OCI-LY3 (cell line): ENCODE data around the gene IMPACT.

ENCODE experiments used
- H2AFZ ChIP-seq: fragments of 200-600, 300-600 bp; shearing (Covaris generic); 2 replicates; pipeline ENCODE4 v1.6.0; 2014; ENCODE audit warnings: antibody characterized with exemption, low read depth, low read length
- H3K27ac ChIP-seq: fragments of 200-600, 300-600 bp; sonication (generic); 2 replicates; pipeline ENCODE4 v1.5.1; 2014; ENCODE audit warnings: mild to moderate bottlenecking, low read length, moderate library complexity, mixed read lengths
- H3K27me3 ChIP-seq: fragments of 200-600, 300-600 bp; sonication (generic); 2 replicates; pipeline ENCODE4 v1.6.1; 2014; ENCODE audit warnings: low read depth, low read length, mixed read lengths
- H3K36me3 ChIP-seq: fragments of 200-600, 300-600 bp; sonication (generic); replicated peaks from 2 replicates; pipeline ENCODE3; 2014; ENCODE audit warnings: low read depth, low read length, mixed read lengths
- H3K4me1 ChIP-seq: fragments of 300-600, 200-600 bp; sonication (generic); 2 replicates; pipeline ENCODE4 v1.6.1; 2014; ENCODE audit warnings: low read length, mixed read lengths
- H3K4me2 ChIP-seq: fragments of 200-600, 300-600 bp; sonication (generic); 2 replicates; pipeline ENCODE4 v1.6.1; 2014; ENCODE audit warnings: low read length, mixed read lengths
- H3K4me3 ChIP-seq: fragments of 300-600, 200-600 bp; sonication (generic); 2 replicates; pipeline ENCODE4 v1.5.1; 2014; ENCODE audit warnings: antibody characterized with exemption, mild to moderate bottlenecking, low read length, moderate library complexity
- H3K79me2 ChIP-seq: fragments of 300-600, 200-600 bp; shearing (Covaris generic); 2 replicates; pipeline ENCODE4 v1.6.1; 2014; ENCODE audit warnings: mild to moderate bottlenecking, low read length, mixed read lengths
- H3K9ac ChIP-seq: fragments of 300-600, 200-600 bp; shearing (Covaris generic); 2 replicates; pipeline ENCODE4 v1.6.0; 2014; ENCODE audit warnings: mild to moderate bottlenecking, low read length, moderate library complexity
- H3K9me3 ChIP-seq: fragments of 200-600, 300-600 bp; shearing (Covaris generic); 2 replicates; pipeline ENCODE4 v1.6.1; 2014; ENCODE audit warnings: low read length, mixed read lengths; ENCODE audit not compliant: insufficient read depth
- H4K20me1 ChIP-seq: fragments of 200-600, 300-600 bp; sonication (generic); 2 replicates; pipeline ENCODE4 v1.6.1; 2016; ENCODE audit warnings: low read length, mixed read lengths; ENCODE audit not compliant: insufficient read depth
- CTCF ChIP-seq: fragments of 200-600, 300-600 bp; sonication (generic); IDR thresholded peaks from 2 replicates; pipeline ENCODE4 v1.5.1; 2014; ENCODE audit warnings: antibody characterized with exemption, low read length, low read depth
- EZH2phosphoT487 ChIP-seq: fragments of 200-600 bp; shearing (Covaris generic); IDR thresholded peaks from 2 replicates; pipeline ENCODE4 v1.6.1; 2018; ENCODE audit warnings: antibody characterized with exemption, mixed run types, low read depth

IMPACT gene

DNA sequence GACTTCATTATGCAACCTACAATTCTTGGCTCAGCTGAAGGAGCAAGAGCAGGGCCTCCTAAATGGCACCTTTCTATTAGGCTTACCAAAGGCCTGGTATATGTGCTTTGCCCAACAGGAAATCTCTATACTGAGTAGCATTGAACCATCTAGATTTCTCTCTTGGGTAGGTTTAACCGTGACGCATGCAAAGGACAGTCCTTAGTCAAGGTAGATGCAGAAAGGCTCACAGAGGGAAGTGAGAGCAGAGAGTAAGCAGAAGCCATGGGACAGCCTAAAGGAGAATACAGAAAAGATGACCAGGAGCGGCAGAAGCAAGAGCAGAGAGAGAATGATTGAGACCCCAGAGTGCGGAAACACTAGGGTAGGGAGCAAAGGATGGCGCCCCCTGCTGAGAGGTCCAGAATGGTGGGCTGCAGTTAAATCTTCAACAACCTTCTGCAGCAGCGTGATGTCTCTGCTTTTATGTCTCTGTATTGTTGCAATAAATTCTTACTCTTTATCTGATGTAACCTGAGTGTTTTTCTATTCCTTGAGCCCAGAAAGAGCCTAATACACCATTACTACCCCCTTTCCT lies 24.2 kb upstream of the IMPACT start:
- Histone ChIP-seq H3K79me2 (no peaks in the 10 kb centered on the region), H3K9me3 (no peaks in the 10 kb centered on the region), H4K20me1 (no peaks in the 10 kb centered on the region), H3K9ac (no peak overlapping the region), H3K4me1 (peaks cover 11% of the 10 kb centered on the region), H3K27me3 (peaks cover 4% of the 10 kb centered on the region; the same call in 1 of the 2 replicates), H2AFZ (no peak overlapping the region), H3K36me3 (no peaks in the 10 kb centered on the region), H3K4me3 (no peak overlapping the region), H3K27ac (no peak overlapping the region), H3K4me2 (peak overlapping the region; percentile 21)
- TF ChIP-seq EZH2phosphoT487 (no peak), CTCF (peak; percentile 64)

DNA sequence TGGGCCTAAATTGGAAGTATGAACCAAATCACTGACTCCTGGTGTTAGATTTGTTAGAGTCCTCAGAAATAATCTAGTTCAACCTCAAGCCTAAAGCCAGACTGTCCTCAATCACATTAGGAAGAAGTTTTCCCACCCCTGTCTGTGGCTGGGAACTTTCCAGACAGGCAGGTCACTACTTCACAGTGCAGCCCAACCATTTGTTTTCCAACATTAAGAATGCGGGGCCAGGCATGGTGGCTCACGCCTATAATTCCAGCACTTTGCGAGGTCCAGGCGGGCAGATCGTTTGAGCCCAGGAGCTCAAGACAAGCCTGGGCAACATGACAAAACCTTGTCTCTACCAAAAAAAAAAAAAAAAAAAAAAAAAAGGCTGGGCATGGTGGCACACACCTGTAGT lies 23.4 kb upstream of the IMPACT start:
- TF ChIP-seq EZH2phosphoT487 (no peak), CTCF (no peak)
- H3K4me2 ChIP-seq = no peak overlapping the region
- H3K4me3 ChIP-seq = no peak overlapping the region
- no peaks in the 10 kb centered on the region for H3K79me2 ChIP-seq
- no peak overlapping the region for H3K9ac ChIP-seq
- no peaks in the 10 kb centered on the region for H3K9me3 ChIP-seq
- H3K36me3 ChIP-seq = no peaks in the 10 kb centered on the region
- H4K20me1 ChIP-seq = no peaks in the 10 kb centered on the region
- no peak overlapping the region for H3K27ac ChIP-seq
- H3K4me1 ChIP-seq = peaks cover 11% of the 10 kb centered on the region
- H3K27me3 ChIP-seq = peaks cover 4% of the 10 kb centered on the region; the same call in 1 of the 2 replicates
- no peak overlapping the region for H2AFZ ChIP-seq

- H3K9me3 ChIP-seq = no peaks in the 10 kb centered on the region
- H4K20me1 ChIP-seq = no peaks in the 10 kb centered on the region
- H2AFZ ChIP-seq = no peak overlapping the region
- H3K4me3 ChIP-seq = no peak overlapping the region
- TF ChIP-seq CTCF (no peak), EZH2phosphoT487 (no peak)
- H3K27me3 ChIP-seq = peaks cover 7% of the 10 kb centered on the region; the same call in 1 of the 2 replicates
- H3K9ac ChIP-seq = no peak overlapping the region
- H3K4me2 ChIP-seq = no peak overlapping the region
- peaks cover 11% of the 10 kb centered on the region for H3K4me1 ChIP-seq
- H3K79me2 ChIP-seq = no peaks in the 10 kb centered on the region
- no peaks in the 10 kb centered on the region for H3K36me3 ChIP-seq
- H3K27ac ChIP-seq = no peak overlapping the region
Measured at GRCh38 chr18:24404591-24404990, 21.9 kb upstream of the IMPACT start.

- H3K9ac ChIP-seq = no peak overlapping the region
- no peaks in the 10 kb centered on the region for H3K9me3 ChIP-seq
- H3K36me3 ChIP-seq = no peaks in the 10 kb centered on the region
- no peaks in the 10 kb centered on the region for H3K4me1 ChIP-seq
- 0 out of 2 replicates have a peak, but pooled peaks cover 3% of the 10 kb centered on the region for H3K27me3 ChIP-seq
- TF ChIP-seq EZH2phosphoT487 = no peak
- TF ChIP-seq CTCF = no peak
- H3K4me2 ChIP-seq = no peak overlapping the region
- no peak overlapping the region for H3K4me3 ChIP-seq
- no peaks in the 10 kb centered on the region for H4K20me1 ChIP-seq
- no peaks in the 10 kb centered on the region for H3K79me2 ChIP-seq
- no peak overlapping the region for H2AFZ ChIP-seq
- no peak overlapping the region for H3K27ac ChIP-seq
Measured at GRCh38 chr18:24408496-24408895, 18.0 kb upstream of the IMPACT start.
